Measurements from ENCODE around the gene P2RY12. TPM values are rescaled to one million over a fixed set of nuclear protein-coding genes. Genes with fewer than 3 reads are reported as not detected.
A peak's percentile ranks its signal among the peaks of the same experiment; 100 is the strongest.

The P2RY12 gene
- total RNA-seq, 2 donors from 2014 or later = not detected

- DNase-seq = no peak
- peaks cover 37% of the 10 kb centered on the region for H3K4me1 Mint-ChIP-seq
- no peak for TF ChIP-seq CTCF (conservative IDR thresholded peaks at IDR 0.05)
- no peak overlapping the region for H3K27ac Mint-ChIP-seq
- H3K4me3 Mint-ChIP-seq = no peak overlapping the region
- H3K4me3 ChIP-seq (ENCODE audit: low read length) = no peak overlapping the region
- H3K36me3 ChIP-seq (ENCODE audit: control insufficient read depth, insufficient read depth, low read length) = no peaks in the 10 kb centered on the region
- H3K9ac ChIP-seq (ENCODE audit: extremely low read depth, low read length, poor library complexity, severe bottlenecking) = no peak overlapping the region
- no peak overlapping the region for H3K27ac ChIP-seq (ENCODE audit: low read depth, low read length)
- H3K4me1 ChIP-seq (ENCODE audit: control insufficient read depth, insufficient read depth, low read length) = peaks cover 10% of the 10 kb centered on the region
- no peaks in the 10 kb centered on the region for H3K9me3 Mint-ChIP-seq
- no peaks in the 10 kb centered on the region for H3K9me3 ChIP-seq (ENCODE audit: control insufficient read depth, low read length)
- no peaks in the 10 kb centered on the region for H3K36me3 Mint-ChIP-seq (ENCODE audit: low read depth)
- H3K27me3 Mint-ChIP-seq (ENCODE audit: insufficient read depth) = no peaks in the 10 kb centered on the region
- no peaks in the 10 kb centered on the region for H3K27me3 ChIP-seq (ENCODE audit: control insufficient read depth, insufficient read depth, low read length, poor library complexity, severe bottlenecking)
Measured at GRCh38 chr3:151307131-151307530, 77.4 kb downstream of the P2RY12 start.

GRCh38 chr3:151306168-151306810, 78.3 kb downstream of the P2RY12 start:
- 84 to 95% methylated on average over 2 to 6 of the region's 6 CpGs for WGBS, 2 experiments (ENCODE audit: insufficient coverage in 1 of 2, insufficient read length in 1 of 2)
- H3K36me3 ChIP-seq (ENCODE audit: control insufficient read depth, insufficient read depth, low read length) = no peaks in the 10 kb centered on the region
- peak; percentile 60 for DNase-seq
- H3K4me1 ChIP-seq (ENCODE audit: control insufficient read depth, insufficient read depth, low read length) = peaks cover 10% of the 10 kb centered on the region
- no peaks in the 10 kb centered on the region for H3K27me3 ChIP-seq (ENCODE audit: control insufficient read depth, insufficient read depth, low read length, poor library complexity, severe bottlenecking)
- H3K9me3 ChIP-seq (ENCODE audit: control insufficient read depth, low read length) = no peaks in the 10 kb centered on the region
- H3K27ac ChIP-seq (ENCODE audit: low read depth, low read length) = no peak overlapping the region
- Mint-ChIP-seq H3K9me3 (no peaks in the 10 kb centered on the region), H3K4me1 (peaks cover 37% of the 10 kb centered on the region), H3K27ac (peak overlapping the region; percentile 93), H3K36me3 (ENCODE audit: low read depth) (no peaks in the 10 kb centered on the region), H3K27me3 (ENCODE audit: insufficient read depth) (no peaks in the 10 kb centered on the region), H3K4me3 (no peak overlapping the region)
- H3K4me3 ChIP-seq (ENCODE audit: low read length) = no peak overlapping the region
- TF ChIP-seq CTCF (conservative IDR thresholded peaks at IDR 0.05) = no peak
- no peak overlapping the region for H3K9ac ChIP-seq (ENCODE audit: extremely low read depth, low read length, poor library complexity, severe bottlenecking)

DNA sequence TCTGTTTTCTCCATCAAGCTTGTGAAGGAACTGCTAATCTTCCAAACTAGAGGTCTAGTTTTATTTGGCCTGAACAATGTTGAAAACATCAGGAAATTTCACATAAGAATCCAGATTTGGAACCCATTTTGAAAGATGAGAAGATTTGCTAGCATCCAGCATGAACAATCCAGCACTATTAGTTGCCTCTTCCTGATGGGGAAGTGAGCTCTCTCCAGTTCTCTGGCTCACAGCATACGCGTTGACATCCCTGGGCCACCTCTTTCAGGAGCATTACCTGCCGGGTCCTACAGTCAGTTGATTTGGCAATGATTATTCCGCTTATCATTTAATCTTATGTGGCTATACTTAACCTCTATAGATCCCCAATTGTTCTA, 78.8 kb downstream of the P2RY12 start:
- no peaks in the 10 kb centered on the region for H3K27me3 Mint-ChIP-seq (ENCODE audit: insufficient read depth)
- no peak for DNase-seq
- no peaks in the 10 kb centered on the region for H3K36me3 ChIP-seq (ENCODE audit: control insufficient read depth, insufficient read depth, low read length)
- 73 to 88% methylated on average over 4 of the region's 4 CpGs for WGBS, 2 experiments (ENCODE audit: insufficient coverage in 1 of 2, insufficient read length in 1 of 2)
- H3K4me3 ChIP-seq (ENCODE audit: low read length) = peak overlapping the region; percentile 44
- no peak overlapping the region for H3K9ac ChIP-seq (ENCODE audit: extremely low read depth, low read length, poor library complexity, severe bottlenecking)
- H3K36me3 Mint-ChIP-seq (ENCODE audit: low read depth) = no peaks in the 10 kb centered on the region
- no peaks in the 10 kb centered on the region for H3K9me3 ChIP-seq (ENCODE audit: control insufficient read depth, low read length)
- H3K27me3 ChIP-seq (ENCODE audit: control insufficient read depth, insufficient read depth, low read length, poor library complexity, severe bottlenecking) = no peaks in the 10 kb centered on the region
- peaks cover 10% of the 10 kb centered on the region for H3K4me1 ChIP-seq (ENCODE audit: control insufficient read depth, insufficient read depth, low read length)
- peak overlapping the region; percentile 93 for H3K27ac Mint-ChIP-seq
- no peak overlapping the region for H3K27ac ChIP-seq (ENCODE audit: low read depth, low read length)
- H3K9me3 Mint-ChIP-seq = no peaks in the 10 kb centered on the region
- peaks cover 37% of the 10 kb centered on the region for H3K4me1 Mint-ChIP-seq
- no peak overlapping the region for H3K4me3 Mint-ChIP-seq
- TF ChIP-seq CTCF (conservative IDR thresholded peaks at IDR 0.05) = no peak

Measured in endodermal cell (in vitro differentiated cells).